Activated T-cell treated with anti-CD3 and anti-CD28 coated beads, Interleukin-2, amount 50 U/mL, for 72 hours (primary cell): ENCODE data around the gene NNMT. TPM values are rescaled to one million over a fixed set of nuclear protein-coding genes. Genes with fewer than 3 reads are reported as not detected.
"Not testable (repeated sequence)": the region's sequence is repeated elsewhere in the genome, so short reads cannot be mapped to it uniquely, and the experiment has no call there.

ENCODE experiments used
- ATAC-seq, 2 donors: fragments of 150-1000 bp; cut with Tn5 transposase; replicated peaks in 1 of 2; 2 replicates each; pipeline ENCODE4 v1.10.0; 2021; ENCODE audit warnings: moderate library complexity in 2 of 2, mild to moderate bottlenecking in 1 of 2
- DNase-seq, 2 donors: peaks; one replicate each; pipeline ENCODE4 v3.0.0; 2021 to 2022; ENCODE audit warnings: mixed read lengths in 1 of 2
- H3K27ac Mint-ChIP-seq: one replicate; pipeline ENCODE4 v1.8.0; 2022; ENCODE audit warnings: mild to moderate bottlenecking, moderate library complexity, mixed read lengths
- H3K27me3 Mint-ChIP-seq: one replicate; pipeline ENCODE4 v1.8.0; 2022; ENCODE audit warnings: low read depth, mixed read lengths
- H3K36me3 Mint-ChIP-seq, 2 donors: one replicate each; pipeline ENCODE4 v1.8.0; 2022; ENCODE audit warnings: mixed read lengths in 2 of 2, mild to moderate bottlenecking in 1 of 2; ENCODE audit not compliant: insufficient read depth in 2 of 2
- H3K4me1 Mint-ChIP-seq: one replicate; pipeline ENCODE4 v1.8.0; 2022; ENCODE audit warnings: low read depth, mixed read lengths
- H3K4me3 Mint-ChIP-seq, 2 donors: one replicate each; pipeline ENCODE4 v1.8.0; 2022; ENCODE audit warnings: mild to moderate bottlenecking in 2 of 2, mixed read lengths in 2 of 2, moderate library complexity in 2 of 2
- H3K9me3 Mint-ChIP-seq, 2 donors: one replicate each; pipeline ENCODE4 v1.8.0; 2022; ENCODE audit warnings: mixed read lengths in 2 of 2
- total RNA-seq, 2 donors: library from RNA; stranded (reverse); gene quantifications; one replicate each; pipeline ENCODE4 v1.2.3, GENCODE V29; 2022

NNMT gene
- total RNA-seq, 2 donors from 2014 or later = not detected

DNA sequence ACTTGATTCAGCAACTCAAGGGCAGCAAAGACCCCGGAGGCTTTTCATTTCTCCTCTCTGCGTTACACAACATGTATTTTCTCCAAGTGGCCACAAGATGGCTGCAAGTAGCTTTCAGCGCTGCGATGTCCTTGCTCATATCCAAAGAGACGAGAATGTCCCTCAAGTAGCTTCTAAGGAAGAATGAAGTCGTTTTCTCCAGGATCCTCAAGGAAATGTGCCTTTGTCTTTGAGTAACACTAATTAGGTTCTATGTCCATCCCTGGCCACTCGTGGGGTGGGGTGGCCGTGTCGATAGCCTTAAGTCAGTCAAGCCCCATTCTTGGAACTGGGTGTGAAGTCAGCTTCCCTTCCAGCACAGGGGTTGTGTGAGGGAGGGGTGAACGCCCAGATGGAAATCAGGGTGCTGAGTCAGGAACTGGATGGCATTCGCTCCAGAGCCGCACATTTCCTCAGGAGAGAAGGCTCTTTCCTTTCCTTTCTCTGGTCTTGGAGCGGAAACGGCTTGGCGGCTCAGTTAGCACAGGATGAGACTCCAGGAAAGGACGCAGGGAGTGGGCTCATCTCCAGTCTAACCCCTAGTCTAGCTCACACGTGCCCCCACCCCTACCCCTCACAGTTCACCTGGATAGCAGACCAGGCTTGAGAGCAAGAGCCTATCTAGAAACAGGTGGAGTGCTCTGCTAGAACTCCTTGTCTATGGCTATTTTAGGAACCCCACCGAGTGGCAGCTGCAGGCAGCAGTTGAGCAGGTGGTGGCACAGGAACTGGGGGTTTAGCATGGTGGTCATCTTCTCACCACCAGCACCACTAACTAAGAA is 44.3 kb downstream of the NNMT start:
- ATAC-seq = peak; percentile 64 to 68
- H3K27me3 Mint-ChIP-seq = no peaks in the 10 kb centered on the region
- H3K4me3 Mint-ChIP-seq = peak overlapping the region; percentile 65 to 68
- H3K27ac Mint-ChIP-seq = no peak overlapping the region
- H3K4me1 Mint-ChIP-seq = peaks cover 12% of the 10 kb centered on the region
- no peaks in the 10 kb centered on the region for H3K9me3 Mint-ChIP-seq
- peak; percentile 21 to 27 for DNase-seq
- no peaks in the 10 kb centered on the region for H3K36me3 Mint-ChIP-seq

DNA sequence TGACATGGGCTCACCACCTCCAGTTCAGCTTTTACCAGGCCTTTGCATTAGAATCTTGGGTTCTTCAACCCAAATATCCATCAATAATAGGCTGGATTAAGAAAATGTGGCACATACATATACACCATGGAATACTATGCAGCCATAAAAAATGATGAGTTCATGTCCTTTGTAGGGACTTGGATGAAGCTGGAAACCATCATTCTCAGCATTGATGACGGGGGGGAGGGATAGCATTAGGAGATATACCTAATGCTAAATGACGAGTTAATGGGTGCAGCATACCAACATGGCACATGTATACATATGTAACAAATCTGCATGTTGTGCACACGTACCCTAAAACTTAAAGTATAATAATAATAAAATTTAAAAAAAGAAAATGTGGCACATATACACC is 45.5 kb downstream of the NNMT start:
- H3K9me3 Mint-ChIP-seq, DNase-seq, H3K36me3 Mint-ChIP-seq, H3K27ac Mint-ChIP-seq, ATAC-seq, H3K27me3 Mint-ChIP-seq, H3K4me3 Mint-ChIP-seq: not testable (repeated sequence)
- H3K4me1 Mint-ChIP-seq = peaks cover 13% of the 10 kb centered on the region

DNA sequence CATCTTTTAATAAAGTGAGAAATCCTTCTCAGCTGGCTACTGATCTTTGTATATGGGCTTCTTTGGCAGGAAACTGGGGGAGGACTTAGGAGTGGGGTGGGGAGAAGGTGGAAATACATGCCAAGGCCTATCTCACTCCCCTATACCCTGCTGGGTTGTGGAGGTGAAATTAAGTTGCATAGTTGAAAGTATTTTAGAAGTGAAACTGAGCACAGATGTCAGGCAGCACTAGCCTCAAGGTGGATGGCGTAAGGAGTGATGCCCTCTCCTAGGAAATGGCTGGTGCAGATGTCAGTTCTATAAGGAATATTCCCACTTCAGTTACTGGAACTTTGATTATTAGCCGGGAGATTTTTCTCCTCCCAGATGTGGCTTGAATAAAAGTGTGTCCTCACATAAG is 46.3 kb downstream of the NNMT start:
- ATAC-seq = no peak
- Mint-ChIP-seq H3K4me1 (peaks cover 17% of the 10 kb centered on the region), H3K36me3 (no peaks in the 10 kb centered on the region), H3K27ac (no peak overlapping the region), H3K9me3 (no peaks in the 10 kb centered on the region), H3K27me3 (no peaks in the 10 kb centered on the region), H3K4me3 (no peak overlapping the region)
- no peak for DNase-seq

DNA sequence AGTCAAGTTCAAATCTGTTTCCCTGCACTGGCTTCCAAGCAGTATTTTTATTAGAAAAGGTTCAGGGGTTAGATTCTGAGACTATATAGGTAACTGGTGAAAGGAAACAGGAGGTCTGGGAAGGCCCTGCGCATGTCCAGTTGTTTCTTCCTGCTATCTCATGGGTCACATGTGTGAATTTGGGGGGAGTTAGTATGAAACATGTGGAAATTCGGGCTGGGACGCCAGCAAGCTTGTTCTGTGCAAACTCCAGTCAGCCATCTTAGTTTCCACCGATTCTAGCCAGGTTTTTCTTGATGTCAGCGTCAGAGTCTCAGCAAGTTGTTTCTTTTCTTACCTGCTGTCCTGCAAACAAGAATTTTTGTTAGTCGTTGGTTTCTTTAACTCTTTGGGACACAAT is 46.8 kb downstream of the NNMT start:
- Mint-ChIP-seq H3K27ac (no peak overlapping the region), H3K4me3 (no peak overlapping the region), H3K4me1 (peaks cover 17% of the 10 kb centered on the region), H3K9me3 (no peaks in the 10 kb centered on the region), H3K36me3 (no peaks in the 10 kb centered on the region), H3K27me3 (no peaks in the 10 kb centered on the region)
- no peak for ATAC-seq
- DNase-seq = no peak

DNA sequence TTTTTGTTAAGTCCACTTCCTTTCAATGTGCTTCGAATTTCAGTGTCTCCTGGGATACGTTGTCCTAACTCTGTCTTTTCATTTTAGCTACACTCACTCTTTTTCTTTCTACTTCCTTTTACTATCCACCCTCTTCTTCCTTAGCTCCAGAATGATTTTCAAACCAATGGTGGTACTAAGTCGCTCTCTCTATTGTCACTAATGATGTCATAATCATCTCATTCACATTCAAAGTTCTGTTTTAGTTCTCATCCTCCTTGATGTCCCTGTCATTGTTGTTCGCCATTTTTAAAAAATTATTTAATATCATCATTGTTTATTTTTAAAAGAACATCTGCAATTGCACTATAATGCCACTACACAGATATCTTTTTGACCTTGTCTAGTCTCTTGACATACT is 47.3 kb downstream of the NNMT start:
- no peak for DNase-seq
- Mint-ChIP-seq H3K4me3 (no peak overlapping the region), H3K27ac (no peak overlapping the region), H3K36me3 (no peaks in the 10 kb centered on the region), H3K9me3 (no peaks in the 10 kb centered on the region), H3K27me3 (no peaks in the 10 kb centered on the region), H3K4me1 (peaks cover 17% of the 10 kb centered on the region)
- no peak for ATAC-seq

DNA sequence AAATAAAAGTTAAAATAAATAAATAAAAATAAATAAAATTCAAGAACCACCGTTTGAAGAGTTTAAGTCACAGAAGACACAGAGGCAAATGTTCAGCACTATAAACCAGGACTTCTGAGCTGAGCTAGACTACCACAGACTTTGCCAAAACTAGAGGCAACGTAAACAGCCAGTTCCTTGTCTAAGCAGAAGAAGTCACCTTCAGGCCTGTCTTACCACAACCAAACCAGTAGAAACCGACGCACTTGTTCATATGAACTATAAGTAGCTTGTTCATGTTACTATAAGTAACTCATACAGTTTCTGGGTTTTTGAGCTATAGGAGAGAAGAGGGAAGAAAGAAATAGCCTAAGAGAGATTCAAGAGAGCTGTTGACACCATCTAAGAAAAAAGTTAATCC is 48.3 kb downstream of the NNMT start:
- H3K9me3 Mint-ChIP-seq = no peaks in the 10 kb centered on the region
- no peak for DNase-seq
- H3K4me1 Mint-ChIP-seq = peaks cover 17% of the 10 kb centered on the region
- no peaks in the 10 kb centered on the region for H3K36me3 Mint-ChIP-seq
- no peaks in the 10 kb centered on the region for H3K27me3 Mint-ChIP-seq
- no peak overlapping the region for H3K27ac Mint-ChIP-seq
- ATAC-seq = no peak
- H3K4me3 Mint-ChIP-seq = no peak overlapping the region

DNA sequence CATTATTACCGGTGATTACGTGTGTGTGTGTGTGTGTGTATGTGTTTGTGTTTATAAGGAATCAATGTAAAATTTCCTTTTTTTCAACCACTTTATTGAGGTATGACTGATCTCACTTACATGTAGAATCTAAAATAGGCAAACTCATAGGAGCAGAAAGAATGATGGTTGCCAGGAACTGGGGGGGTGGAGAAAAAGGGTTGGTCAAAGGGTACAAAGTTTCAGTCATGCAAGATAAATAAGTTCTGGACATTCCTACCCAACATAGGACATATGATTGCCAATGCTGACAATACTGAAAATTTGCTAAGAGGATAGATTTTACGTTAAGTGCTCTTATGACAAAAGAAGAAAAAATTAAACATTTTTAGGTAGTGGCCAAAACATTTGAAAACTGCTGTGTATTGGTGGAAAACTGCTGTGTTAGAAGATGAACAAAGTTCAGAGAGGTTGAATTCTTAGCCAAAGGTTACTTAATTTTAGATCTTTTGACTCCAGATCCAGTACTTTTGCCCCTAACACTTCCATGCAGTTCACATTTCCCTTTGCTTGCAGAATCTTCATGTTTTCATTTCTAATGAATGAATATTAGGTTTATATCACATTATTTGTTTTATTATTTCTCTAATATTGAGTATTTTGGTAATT is 49.5 kb downstream of the NNMT start:
- H3K9me3 Mint-ChIP-seq = no peaks in the 10 kb centered on the region
- no peak for ATAC-seq
- DNase-seq = no peak
- no peak overlapping the region for H3K27ac Mint-ChIP-seq
- H3K36me3 Mint-ChIP-seq = no peaks in the 10 kb centered on the region
- peaks cover 8% of the 10 kb centered on the region for H3K4me1 Mint-ChIP-seq
- H3K4me3 Mint-ChIP-seq = no peak overlapping the region
- H3K27me3 Mint-ChIP-seq = no peaks in the 10 kb centered on the region

DNA sequence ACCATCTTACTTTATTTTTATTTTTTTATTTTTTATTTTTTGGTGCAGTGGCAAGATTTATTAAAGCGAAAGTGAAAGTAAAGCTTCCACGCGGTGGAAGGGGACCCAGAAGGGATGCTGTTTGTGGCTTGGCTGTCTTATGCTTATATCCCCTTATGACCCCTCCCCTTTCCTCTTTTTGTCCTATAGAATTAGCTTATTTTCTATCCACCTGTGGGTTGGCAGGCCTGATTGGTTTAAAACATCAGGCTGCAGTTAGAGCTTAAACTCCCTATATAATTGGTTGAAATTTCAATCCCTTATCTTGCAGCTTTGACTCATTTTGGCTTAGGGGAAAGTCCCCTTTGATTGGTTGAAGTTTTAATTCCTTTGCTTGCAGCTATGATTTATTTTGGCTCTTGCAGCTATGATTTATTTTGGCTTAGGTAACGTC is 50.5 kb downstream of the NNMT start:
- Mint-ChIP-seq H3K9me3 (no peaks in the 10 kb centered on the region), H3K27me3 (no peaks in the 10 kb centered on the region), H3K27ac (peak overlapping the region; percentile 66), H3K4me1 (peaks cover 4% of the 10 kb centered on the region), H3K36me3 (no peaks in the 10 kb centered on the region), H3K4me3 (peak overlapping the region; percentile 46 to 73)
- ATAC-seq (peak; percentile 23 to 37), DNase-seq (no peak)

DNA sequence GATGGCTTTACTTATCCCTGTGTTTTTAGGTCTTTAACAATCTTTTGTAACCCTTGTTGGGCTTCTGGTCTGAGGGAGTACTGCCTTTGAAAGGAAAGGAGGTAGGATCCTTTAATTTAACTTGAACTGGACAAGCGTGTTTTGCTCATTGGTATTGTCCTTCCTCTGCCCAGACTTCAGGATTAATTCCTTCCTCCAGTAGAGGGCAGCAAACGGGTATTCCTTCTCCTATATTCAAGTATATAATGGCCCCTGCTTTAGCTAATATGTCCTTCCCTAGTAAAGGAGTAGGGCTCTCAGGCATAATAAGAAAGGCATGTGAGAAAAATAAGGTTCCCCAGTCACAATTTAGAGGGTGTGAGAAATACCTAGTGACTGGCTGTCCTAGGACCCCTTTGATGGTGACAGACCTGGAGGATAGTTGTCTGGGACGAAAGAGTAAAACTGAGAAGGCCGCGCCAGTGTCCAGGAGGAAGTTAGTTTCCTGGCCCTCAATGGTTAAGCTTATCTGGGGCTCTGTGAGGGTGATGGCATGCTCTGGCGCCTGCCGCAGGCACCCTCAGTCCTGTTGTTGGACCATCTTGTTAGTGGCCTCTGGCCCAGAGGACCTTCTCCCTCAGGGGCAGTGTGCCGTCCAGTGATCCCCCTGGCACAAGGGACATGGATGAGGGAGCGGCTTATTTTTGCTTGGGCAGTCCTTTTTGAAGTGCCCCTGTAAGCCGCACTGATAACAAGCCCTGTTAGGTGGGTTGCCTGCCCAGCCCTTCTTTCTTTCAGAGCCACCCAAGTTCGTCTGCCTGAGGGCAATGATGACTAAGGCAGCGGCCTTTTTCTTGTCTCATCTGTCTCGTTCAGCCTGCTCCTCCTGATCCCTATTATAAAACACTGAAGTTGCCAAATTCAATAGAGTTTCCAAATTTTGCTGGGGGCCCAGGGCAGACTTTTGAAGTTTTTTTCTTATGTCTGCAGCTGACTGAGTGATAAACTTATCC is 52.3 kb downstream of the NNMT start:
- H3K4me1 Mint-ChIP-seq = peaks cover 4% of the 10 kb centered on the region
- H3K4me3 Mint-ChIP-seq = no peak overlapping the region
- no peaks in the 10 kb centered on the region for H3K27me3 Mint-ChIP-seq

DNA sequence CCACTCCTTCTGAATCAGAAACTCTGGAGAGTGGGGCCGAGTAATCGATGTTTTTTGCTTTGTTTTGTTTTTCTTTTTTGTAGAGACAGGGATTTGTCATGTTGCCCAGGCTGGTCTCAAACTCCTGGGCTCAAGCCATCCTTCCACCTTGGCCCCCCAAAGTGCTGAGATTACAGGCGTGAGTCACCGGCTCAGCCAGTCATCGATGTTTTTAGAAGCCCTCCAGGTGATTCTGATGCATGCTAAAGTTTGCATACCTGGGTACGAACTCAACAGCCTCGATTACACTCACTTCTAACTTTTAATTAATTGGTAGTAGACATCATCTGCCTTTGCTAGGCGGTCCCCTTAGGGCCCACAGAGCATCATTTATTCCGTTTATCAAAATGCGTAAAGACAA is 53.8 kb downstream of the NNMT start:
- H3K27me3 Mint-ChIP-seq = no peaks in the 10 kb centered on the region
- no peak for DNase-seq
- ATAC-seq = no peak
- no peak overlapping the region for H3K4me3 Mint-ChIP-seq
- no peaks in the 10 kb centered on the region for H3K36me3 Mint-ChIP-seq
- peaks cover 4% of the 10 kb centered on the region for H3K4me1 Mint-ChIP-seq
- no peaks in the 10 kb centered on the region for H3K9me3 Mint-ChIP-seq
- no peak overlapping the region for H3K27ac Mint-ChIP-seq

More for the DNA sequence above, 52.3 kb downstream of the NNMT start:
- no peak overlapping the region for H3K27ac Mint-ChIP-seq
- peak in 1 of 2 donors; percentile 25 for ATAC-seq
- H3K36me3 Mint-ChIP-seq = no peaks in the 10 kb centered on the region
- no peaks in the 10 kb centered on the region for H3K9me3 Mint-ChIP-seq
- peak; percentile 24 to 40 for DNase-seq

DNA sequence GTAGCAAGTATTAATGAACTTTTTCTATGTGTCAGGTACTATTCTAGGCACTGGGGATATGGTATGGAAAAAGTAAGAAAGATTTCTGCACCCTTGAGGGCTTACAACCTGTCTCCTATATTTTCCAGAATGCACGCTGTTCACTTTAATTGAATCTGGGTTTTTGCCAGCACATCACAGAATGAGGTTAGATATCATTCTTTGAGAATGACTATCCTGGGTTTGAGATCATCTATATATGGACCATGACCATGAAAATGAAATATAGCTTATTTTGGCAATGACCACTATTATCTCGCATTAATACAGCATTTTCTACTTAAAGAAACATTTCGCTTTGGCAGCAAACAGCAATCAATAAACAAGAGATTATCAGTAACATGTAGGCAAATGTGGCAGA is 57.2 kb downstream of the NNMT start:
- Mint-ChIP-seq H3K4me3 (no peak overlapping the region), H3K27ac (no peak overlapping the region), H3K36me3 (no peaks in the 10 kb centered on the region), H3K9me3 (no peaks in the 10 kb centered on the region), H3K4me1 (no peaks in the 10 kb centered on the region), H3K27me3 (peaks cover 6% of the 10 kb centered on the region)
- ATAC-seq (no peak), DNase-seq (no peak)

DNA sequence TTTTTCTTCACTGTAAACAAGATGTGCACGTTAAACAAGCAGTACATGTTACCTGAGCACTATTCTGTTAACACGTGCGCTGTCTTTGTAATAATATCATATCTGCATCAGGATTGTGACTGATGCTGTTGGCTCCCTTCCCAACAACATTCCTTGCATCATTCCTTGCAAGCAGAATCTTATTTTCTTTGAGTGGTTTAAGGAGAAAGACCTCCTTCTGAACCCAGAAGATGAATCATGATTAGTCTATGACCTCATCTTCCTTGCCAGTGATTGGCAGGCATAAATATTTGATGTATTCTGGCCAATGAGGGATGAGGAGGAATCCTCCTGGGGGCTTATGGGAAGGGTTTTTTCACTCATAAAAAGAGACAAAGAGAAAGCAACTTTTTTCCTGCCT is 57.9 kb downstream of the NNMT start:
- peaks cover 6% of the 10 kb centered on the region for H3K27me3 Mint-ChIP-seq
- no peaks in the 10 kb centered on the region for H3K36me3 Mint-ChIP-seq
- no peaks in the 10 kb centered on the region for H3K9me3 Mint-ChIP-seq
- H3K27ac Mint-ChIP-seq = no peak overlapping the region
- no peaks in the 10 kb centered on the region for H3K4me1 Mint-ChIP-seq
- H3K4me3 Mint-ChIP-seq = no peak overlapping the region
- ATAC-seq = no peak
- DNase-seq = no peak

DNA sequence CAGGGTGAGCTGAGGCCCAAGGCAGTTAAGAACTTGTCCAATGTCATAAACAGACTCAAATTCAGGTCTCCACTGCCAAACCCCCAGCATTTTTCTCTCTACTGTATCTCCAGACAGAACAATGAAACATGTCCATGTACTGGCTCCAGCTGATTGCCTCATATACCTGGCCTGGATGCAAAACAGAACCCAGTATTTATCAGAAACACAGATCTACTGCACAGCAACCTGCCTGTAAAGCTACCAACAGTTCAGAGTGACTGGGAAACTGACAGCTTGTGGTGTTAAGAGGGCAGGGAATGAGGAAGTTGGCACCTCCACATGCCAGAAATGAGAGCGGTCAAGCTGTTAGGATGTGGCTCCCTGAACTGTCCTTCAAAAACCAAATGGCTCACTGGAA is 62.5 kb downstream of the NNMT start:
- Mint-ChIP-seq H3K27ac (no peak overlapping the region), H3K4me3 (no peak overlapping the region), H3K36me3 (no peaks in the 10 kb centered on the region), H3K9me3 (no peaks in the 10 kb centered on the region), H3K27me3 (peaks cover 15% of the 10 kb centered on the region), H3K4me1 (no peaks in the 10 kb centered on the region)
- ATAC-seq (no peak), DNase-seq (no peak)
